Right kidney (tissue), 1 donor: ENCODE measurements around the gene BABAM1.
A peak's percentile ranks its signal among the peaks of the same experiment; 100 is the strongest.

ENCODE experiments used
- DNase-seq: peaks from one replicate; pipeline ENCODE4 v3.0.0-alpha.2; 2016

Gene BABAM1

GRCh38 chr19:17302391-17303166, 35.3 kb downstream of the BABAM1 start:
- DNase-seq = no peak

GRCh38 chr19:17303167-17303939, 36.1 kb downstream of the BABAM1 start, which contains the start of gene ABHD8:
TSS of gene ABHD8 (minus strand) at chr19:17303425. CDS start at chr19:17301616, 1,809 bp downstream.
- peak; percentile 86 for DNase-seq

GRCh38 chr19:17303940-17304267, 36.7 kb downstream of the BABAM1 start:
- DNase-seq = no peak

- DNase-seq = no peak
Measured at GRCh38 chr19:17304386-17305215, 37.4 kb downstream of the BABAM1 start.

GRCh38 chr19:17305216-17305516, 37.9 kb downstream of the BABAM1 start:
- no peak for DNase-seq

- peak; percentile 95 for DNase-seq
Measured at GRCh38 chr19:17305517-17306284, 38.5 kb downstream of the BABAM1 start, which contains the start of gene MRPL34. TSS of gene MRPL34 (plus strand) at chr19:17305872. CDS start at chr19:17305893, 21 bp downstream.

- DNase-seq = no peak
Measured at GRCh38 chr19:17306285-17306714, 39.1 kb downstream of the BABAM1 start.

GRCh38 chr19:17307876-17308377, 40.7 kb downstream of the BABAM1 start:
- DNase-seq = no peak

- DNase-seq = peak; percentile 79
Measured at GRCh38 chr19:17309198-17309964, 42.1 kb downstream of the BABAM1 start, which contains the start of gene DDA1. TSS of gene DDA1 (plus strand) at chr19:17309563. CDS start at chr19:17309655, 92 bp downstream.

GRCh38 chr19:17309965-17310461, 42.8 kb downstream of the BABAM1 start:
- DNase-seq = no peak

GRCh38 chr19:17311455-17312188, 44.4 kb downstream of the BABAM1 start:
- no peak for DNase-seq

GRCh38 chr19:17312189-17313113, 45.2 kb downstream of the BABAM1 start:
- no peak for DNase-seq

GRCh38 chr19:17314007-17314593, 46.9 kb downstream of the BABAM1 start:
- DNase-seq = no peak

- no peak for DNase-seq
Measured at GRCh38 chr19:17318966-17319365, 51.7 kb downstream of the BABAM1 start.

GRCh38 chr19:17319473-17320238, 52.4 kb downstream of the BABAM1 start:
- no peak for DNase-seq

GRCh38 chr19:17320435-17320834, 53.2 kb downstream of the BABAM1 start:
- DNase-seq = no peak

- no peak for DNase-seq
Measured at GRCh38 chr19:17321655-17322489, 54.6 kb downstream of the BABAM1 start.
